ENCODE measurements around the gene TSLP.

TSLP gene

DNA sequence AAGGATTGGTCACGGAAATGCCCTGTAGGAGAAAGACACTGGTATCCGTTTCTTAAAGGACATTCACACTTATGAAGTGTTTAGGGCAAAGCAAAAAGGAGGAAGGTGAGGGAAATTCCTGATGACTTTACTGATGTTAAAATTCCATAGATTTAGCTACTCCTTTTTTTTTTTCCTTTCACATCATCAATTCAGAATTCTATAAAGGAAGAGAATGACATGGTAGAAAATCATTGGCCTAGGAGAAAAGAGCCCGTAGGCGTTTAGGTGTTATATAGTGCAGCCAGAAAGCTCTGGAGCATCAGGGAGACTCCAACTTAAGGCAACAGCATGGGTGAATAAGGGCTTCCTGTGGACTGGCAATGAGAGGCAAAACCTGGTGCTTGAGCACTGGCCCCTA lies at the start of gene TSLP:
Gene TSLP (plus strand): TSS at position 301 of the 400 bp plus-strand sequence. CDS start 178 bp downstream, outside the sequence.
- peaks cover 14% of the 10 kb centered on the region for H3K4me1 Mint-ChIP-seq (ENCODE audit: low read depth)
- peaks cover 81% of the 10 kb centered on the region for H3K27me3 Mint-ChIP-seq (ENCODE audit: low read depth)
- peak within 1 kb of the TSS; percentile 90 for H3K4me3 Mint-ChIP-seq
- no peaks in the 10 kb centered on the region for H3K36me3 Mint-ChIP-seq (ENCODE audit: low read depth)
- no peak within 1 kb of the TSS for H3K27ac Mint-ChIP-seq
- H3K9me3 Mint-ChIP-seq = no peaks in the 10 kb centered on the region

GRCh38 chr5:111022301-111022700 lies 49.2 kb upstream of the TSLP start:
- H3K27ac Mint-ChIP-seq = no peak overlapping the region
- no peaks in the 10 kb centered on the region for H3K36me3 Mint-ChIP-seq (ENCODE audit: low read depth)
- no peaks in the 10 kb centered on the region for H3K9me3 Mint-ChIP-seq
- H3K4me3 Mint-ChIP-seq = no peak overlapping the region
- peaks cover 3% of the 10 kb centered on the region for H3K27me3 Mint-ChIP-seq (ENCODE audit: low read depth)
- H3K4me1 Mint-ChIP-seq (ENCODE audit: low read depth) = no peaks in the 10 kb centered on the region

GRCh38 chr5:111028865-111029264 lies 42.6 kb upstream of the TSLP start:
- no peaks in the 10 kb centered on the region for H3K27me3 Mint-ChIP-seq (ENCODE audit: low read depth)
- H3K9me3 Mint-ChIP-seq = no peaks in the 10 kb centered on the region
- H3K36me3 Mint-ChIP-seq (ENCODE audit: low read depth) = no peaks in the 10 kb centered on the region
- H3K4me1 Mint-ChIP-seq (ENCODE audit: low read depth) = no peaks in the 10 kb centered on the region
- no peak overlapping the region for H3K27ac Mint-ChIP-seq
- no peak overlapping the region for H3K4me3 Mint-ChIP-seq

DNA sequence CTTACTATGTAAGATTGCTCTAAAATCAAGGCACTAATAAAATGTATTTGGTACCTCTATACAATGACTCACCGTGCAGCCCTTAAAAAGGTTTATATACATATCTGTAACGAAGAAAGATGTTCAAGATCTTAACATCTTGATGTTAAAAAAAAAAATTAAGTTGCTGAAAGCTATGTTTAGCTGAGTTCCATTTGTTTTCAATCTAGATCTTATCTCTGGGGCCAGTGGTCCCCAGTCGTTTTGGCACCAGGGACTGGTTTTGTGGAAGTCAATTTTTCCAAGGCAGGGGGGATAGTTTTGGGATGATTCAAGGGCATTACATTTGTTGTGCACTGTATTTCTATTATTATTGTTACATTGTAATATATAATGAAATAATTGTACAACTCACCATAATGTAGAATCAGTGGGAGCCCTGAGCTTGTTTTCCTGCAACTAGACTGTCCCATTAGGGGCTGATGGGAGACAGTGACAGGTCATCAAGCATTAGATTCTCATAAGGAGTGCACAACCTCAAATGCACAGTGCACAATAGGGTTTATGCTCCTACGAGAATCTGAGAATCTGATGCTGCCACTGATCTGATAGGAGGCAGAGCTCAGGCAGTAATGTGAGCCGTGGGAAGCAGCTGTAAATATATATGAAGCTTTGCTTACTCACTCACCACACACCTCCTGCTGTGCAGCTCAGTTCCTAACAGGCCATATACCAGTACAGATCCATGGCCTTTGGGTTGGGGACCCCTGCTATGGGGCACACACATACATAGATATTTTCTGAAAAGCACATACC lies 27.6 kb upstream of the TSLP start:
- Mint-ChIP-seq H3K9me3 (no peaks in the 10 kb centered on the region), H3K27ac (no peak overlapping the region), H3K4me1 (ENCODE audit: low read depth) (no peaks in the 10 kb centered on the region), H3K36me3 (ENCODE audit: low read depth) (no peaks in the 10 kb centered on the region), H3K27me3 (ENCODE audit: low read depth) (no peaks in the 10 kb centered on the region), H3K4me3 (no peak overlapping the region)

DNA sequence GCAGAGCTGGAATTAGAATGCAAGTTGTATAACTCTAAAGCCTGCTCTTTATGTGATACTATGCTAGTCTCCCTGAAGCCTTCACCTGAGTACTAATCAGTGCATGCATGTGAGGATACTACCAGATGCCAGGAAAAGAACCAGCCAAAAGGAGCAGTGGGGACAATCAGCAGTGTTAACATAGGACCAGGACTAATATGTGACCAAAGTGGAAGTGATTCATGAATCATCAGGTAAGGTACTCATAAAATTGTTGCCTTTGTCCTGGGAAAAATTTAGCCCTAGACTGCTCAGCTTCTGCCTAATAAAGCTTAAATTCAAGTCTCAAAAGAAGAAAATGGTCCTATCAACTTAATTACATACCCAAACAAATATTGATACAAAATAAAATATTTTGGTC lies 13.4 kb upstream of the TSLP start:
- Mint-ChIP-seq H3K9me3 (no peaks in the 10 kb centered on the region), H3K27ac (no peak overlapping the region), H3K27me3 (ENCODE audit: low read depth) (peaks cover 26% of the 10 kb centered on the region), H3K36me3 (ENCODE audit: low read depth) (no peaks in the 10 kb centered on the region), H3K4me3 (no peak overlapping the region), H3K4me1 (ENCODE audit: low read depth) (no peaks in the 10 kb centered on the region)

GRCh38 chr5:111060169-111060568 lies 11.3 kb upstream of the TSLP start:
- Mint-ChIP-seq H3K4me3 (no peak overlapping the region), H3K27me3 (ENCODE audit: low read depth) (peaks cover 27% of the 10 kb centered on the region), H3K4me1 (ENCODE audit: low read depth) (no peaks in the 10 kb centered on the region), H3K9me3 (no peaks in the 10 kb centered on the region), H3K36me3 (ENCODE audit: low read depth) (no peaks in the 10 kb centered on the region), H3K27ac (no peak overlapping the region)

GRCh38 chr5:111061618-111062017 lies 9.9 kb upstream of the TSLP start:
- Mint-ChIP-seq H3K4me1 (ENCODE audit: low read depth) (no peaks in the 10 kb centered on the region), H3K9me3 (no peaks in the 10 kb centered on the region), H3K27me3 (ENCODE audit: low read depth) (peaks cover 38% of the 10 kb centered on the region), H3K36me3 (ENCODE audit: low read depth) (no peaks in the 10 kb centered on the region), H3K4me3 (no peak overlapping the region), H3K27ac (no peak overlapping the region)

DNA sequence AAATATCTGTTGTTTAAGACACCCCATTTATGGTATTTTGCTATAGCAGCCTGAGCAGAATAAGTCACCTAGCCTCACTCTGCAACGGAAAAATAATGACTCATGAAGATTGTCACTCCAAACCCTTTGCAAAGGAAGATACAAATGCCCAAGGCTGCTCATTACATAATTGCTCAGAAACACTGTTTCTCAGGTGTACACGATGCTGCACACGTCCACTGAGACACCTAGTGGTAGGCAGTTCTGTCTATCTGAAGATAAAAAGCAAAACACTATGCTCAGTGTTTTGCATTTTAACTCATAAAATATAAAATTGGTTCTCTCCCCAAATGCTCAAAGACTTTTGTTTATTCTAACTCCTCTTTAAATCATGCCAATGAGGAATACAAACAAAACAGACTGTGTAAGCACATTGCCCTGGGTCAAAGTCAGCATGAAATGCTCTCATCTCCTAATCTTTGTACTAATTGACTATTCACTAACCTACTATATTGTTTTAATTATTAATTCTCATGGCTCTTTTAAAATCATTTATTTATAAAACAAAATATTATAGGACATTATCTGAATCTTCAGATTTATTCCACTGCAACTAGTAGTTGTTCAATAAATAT lies 7.7 kb upstream of the TSLP start:
- peaks cover 47% of the 10 kb centered on the region for H3K27me3 Mint-ChIP-seq (ENCODE audit: low read depth)
- no peaks in the 10 kb centered on the region for H3K4me1 Mint-ChIP-seq (ENCODE audit: low read depth)
- no peaks in the 10 kb centered on the region for H3K36me3 Mint-ChIP-seq (ENCODE audit: low read depth)
- H3K4me3 Mint-ChIP-seq = no peak overlapping the region
- H3K27ac Mint-ChIP-seq = no peak overlapping the region
- no peaks in the 10 kb centered on the region for H3K9me3 Mint-ChIP-seq

DNA sequence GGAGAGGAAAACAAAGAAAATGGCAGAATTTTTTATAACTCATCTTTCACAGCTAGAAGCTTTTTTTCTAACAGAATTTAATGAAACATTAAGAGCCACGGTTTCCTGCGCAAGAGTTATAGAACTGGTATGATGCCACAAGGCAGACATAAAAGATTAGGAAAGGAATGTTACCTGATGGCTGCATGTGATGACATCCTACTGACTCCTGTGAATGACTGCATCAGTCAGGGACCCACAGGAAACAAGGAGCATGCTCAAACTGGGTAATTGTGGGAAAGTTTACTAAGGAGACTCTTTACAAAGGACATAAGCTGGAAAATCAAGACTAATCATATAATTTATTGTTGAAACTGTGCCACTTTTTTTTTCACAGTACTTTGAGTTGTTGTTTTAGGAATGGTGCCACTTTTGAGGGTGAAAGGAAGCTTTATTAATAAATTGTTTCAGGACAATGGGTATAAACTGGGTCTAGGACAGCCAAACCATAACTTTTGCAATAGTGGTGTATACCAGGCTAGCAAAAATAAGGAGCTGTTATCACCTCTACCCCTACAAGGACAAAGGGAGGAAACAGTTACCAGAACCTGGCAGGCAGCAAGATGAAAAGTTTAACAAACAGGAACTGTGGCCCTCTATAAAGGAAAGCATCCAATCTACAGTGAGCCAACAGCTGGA lies 5.1 kb upstream of the TSLP start:
- Mint-ChIP-seq H3K9me3 (no peaks in the 10 kb centered on the region), H3K4me3 (no peak overlapping the region), H3K27me3 (ENCODE audit: low read depth) (peaks cover 72% of the 10 kb centered on the region), H3K27ac (no peak overlapping the region), H3K4me1 (ENCODE audit: low read depth) (peaks cover 4% of the 10 kb centered on the region), H3K36me3 (ENCODE audit: low read depth) (no peaks in the 10 kb centered on the region)

DNA sequence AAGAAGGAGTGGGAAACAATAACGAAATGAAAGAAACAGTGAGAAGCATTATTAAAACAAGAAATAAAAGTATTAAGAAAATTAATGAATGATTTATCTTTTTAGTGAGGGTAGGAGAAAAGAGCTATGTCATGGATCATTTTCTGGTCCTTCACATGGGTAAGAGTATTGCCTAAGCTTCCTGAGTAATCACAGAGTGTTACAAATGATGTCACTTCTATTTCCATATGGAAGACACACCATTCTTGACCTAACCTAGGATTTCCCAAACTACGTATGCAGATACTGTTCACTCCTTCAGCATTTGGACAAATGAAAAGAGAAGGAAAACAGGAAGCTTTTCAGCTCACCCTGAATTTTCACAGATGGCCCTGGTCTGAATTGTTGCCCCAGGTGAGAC lies 3.3 kb upstream of the TSLP start:
- Mint-ChIP-seq H3K27me3 (ENCODE audit: low read depth) (peaks cover 85% of the 10 kb centered on the region), H3K4me1 (ENCODE audit: low read depth) (peaks cover 10% of the 10 kb centered on the region), H3K27ac (no peak overlapping the region), H3K36me3 (ENCODE audit: low read depth) (no peaks in the 10 kb centered on the region), H3K4me3 (no peak overlapping the region), H3K9me3 (no peaks in the 10 kb centered on the region)

GRCh38 chr5:111069839-111070238 lies 1.7 kb upstream of the TSLP start:
- no peak overlapping the region for H3K4me3 Mint-ChIP-seq
- no peak overlapping the region for H3K27ac Mint-ChIP-seq
- H3K27me3 Mint-ChIP-seq (ENCODE audit: low read depth) = peaks cover 84% of the 10 kb centered on the region
- H3K9me3 Mint-ChIP-seq = no peaks in the 10 kb centered on the region
- H3K4me1 Mint-ChIP-seq (ENCODE audit: low read depth) = peaks cover 14% of the 10 kb centered on the region
- H3K36me3 Mint-ChIP-seq (ENCODE audit: low read depth) = no peaks in the 10 kb centered on the region

- Mint-ChIP-seq H3K27ac (no peak overlapping the region), H3K27me3 (ENCODE audit: low read depth) (peaks cover 87% of the 10 kb centered on the region), H3K4me3 (peak overlapping the region; percentile 48), H3K9me3 (no peaks in the 10 kb centered on the region), H3K36me3 (ENCODE audit: low read depth) (no peaks in the 10 kb centered on the region), H3K4me1 (ENCODE audit: low read depth) (peaks cover 14% of the 10 kb centered on the region)
Measured at GRCh38 chr5:111070272-111071134, 1.0 kb upstream of the TSLP start.

GRCh38 chr5:111072949-111073682 lies 1.6 kb downstream of the TSLP start:
- Mint-ChIP-seq H3K27ac (no peak overlapping the region), H3K9me3 (no peaks in the 10 kb centered on the region), H3K4me1 (ENCODE audit: low read depth) (peaks cover 14% of the 10 kb centered on the region), H3K27me3 (ENCODE audit: low read depth) (peaks cover 67% of the 10 kb centered on the region), H3K4me3 (peak overlapping the region; percentile 90), H3K36me3 (ENCODE audit: low read depth) (no peaks in the 10 kb centered on the region)

- peaks cover 63% of the 10 kb centered on the region for H3K27me3 Mint-ChIP-seq (ENCODE audit: low read depth)
- peak overlapping the region; percentile 90 for H3K4me3 Mint-ChIP-seq
- H3K9me3 Mint-ChIP-seq = no peaks in the 10 kb centered on the region
- no peaks in the 10 kb centered on the region for H3K36me3 Mint-ChIP-seq (ENCODE audit: low read depth)
- H3K4me1 Mint-ChIP-seq (ENCODE audit: low read depth) = peaks cover 14% of the 10 kb centered on the region
- H3K27ac Mint-ChIP-seq = no peak overlapping the region
Measured at GRCh38 chr5:111074244-111074643, 2.7 kb downstream of the TSLP start.

Data from T-helper 1 cell treated with Interleukin-12 subunit alpha and Interleukin-12 subunit beta and Interleukin-4 antibody, amounts not matched to agents 30 μg/mL and 1 μg/mL, for 36 hours (primary cell).